ENCODE measurements around the gene EVA1C. TPM values are rescaled to one million over a fixed set of nuclear protein-coding genes. Genes with fewer than 3 reads are reported as not detected.

The EVA1C gene
- polyA plus RNA-seq, 1 donor (not counting 4 experiments of a cell fraction or from before 2014, with no cell fraction given): 15.3 TPM

- Histone ChIP-seq H3K79me2 (ENCODE audit: control insufficient read depth, insufficient read depth, low read length) (peaks cover 35% of the 10 kb centered on the region), H3K4me3 (ENCODE audit: control insufficient read depth in 2 of 3, extremely low read depth in 1 of 3, insufficient read depth in 2 of 3, low read depth in 1 of 3, low read length in 3 of 3) (no peak overlapping the region), H3K9me1 (ENCODE audit: control insufficient read depth, extremely low read depth, insufficient read depth, low read length) (no peaks in the 10 kb centered on the region), H3K27me3 (ENCODE audit: control insufficient read depth, extremely low read depth, insufficient read depth, low read length) (no peaks in the 10 kb centered on the region), H3K9me3 (ENCODE audit: control insufficient read depth, low read depth, low read length) (no peaks in the 10 kb centered on the region), H3K4me2 (ENCODE audit: control insufficient read depth, extremely low read depth, insufficient read depth, low read depth, low read length) (no peak overlapping the region), H4K20me1 (ENCODE audit: control insufficient read depth, extremely low read depth, insufficient read depth, low read length) (no peaks in the 10 kb centered on the region), H3K9ac (ENCODE audit: control insufficient read depth, extremely low read depth, insufficient read depth, low read length) (no peak overlapping the region), H2AFZ (ENCODE audit: control insufficient read depth, low read length) (no peak overlapping the region), H3K4me1 (ENCODE audit: control insufficient read depth, extremely low read depth, insufficient read depth, low read length) (peaks cover 13% of the 10 kb centered on the region), H3K27ac (ENCODE audit: control insufficient read depth, insufficient read depth, low read length) (no peak overlapping the region), H3K36me3 (ENCODE audit: control insufficient read depth in 2 of 2, extremely low read depth in 1 of 2, insufficient read depth in 2 of 2, low read length in 2 of 2) (peaks cover 27 to 50% of the 10 kb centered on the region in 2 experiments)
- no peak for DNase-seq (ENCODE audit: low read depth, low spot score)
- no peak for TF ChIP-seq CTCF (optimal IDR thresholded peaks at IDR 0.05 in 1 of 3, IDR thresholded peaks at IDR 0.05 in 1 of 3, conservative IDR thresholded peaks at IDR 0.05 in 1 of 3; ENCODE audit: extremely low read depth in 1 of 3, insufficient read depth in 2 of 3, low read length in 3 of 3)
- TF ChIP-seq EZH2 (IDR thresholded peaks at IDR 0.05; ENCODE audit: low read length): no peak
- dilution Hi-C loops (cut with MboI; ENCODE audit: extremely low pct_ligation_motif_present, low sequenced_read_pairs): no loop called here
- FAIRE-seq: no peak
Measured at GRCh38 chr21:32377991-32378390, 34.5 kb upstream of the EVA1C start.

GRCh38 chr21:32378956-32379355 is 33.5 kb upstream of the EVA1C start:
- DNase-seq (ENCODE audit: low read depth, low spot score): no peak
- dilution Hi-C loops (cut with MboI; ENCODE audit: extremely low pct_ligation_motif_present, low sequenced_read_pairs): no loop called here
- H3K4me3 ChIP-seq (ENCODE audit: control insufficient read depth in 2 of 3, extremely low read depth in 1 of 3, insufficient read depth in 2 of 3, low read depth in 1 of 3, low read length in 3 of 3): no peak overlapping the region
- H2AFZ ChIP-seq (ENCODE audit: control insufficient read depth, low read length): no peak overlapping the region
- no peak overlapping the region for H3K9ac ChIP-seq (ENCODE audit: control insufficient read depth, extremely low read depth, insufficient read depth, low read length)
- H3K4me2 ChIP-seq (ENCODE audit: control insufficient read depth, extremely low read depth, insufficient read depth, low read depth, low read length): no peak overlapping the region
- peaks cover 43% of the 10 kb centered on the region for H3K79me2 ChIP-seq (ENCODE audit: control insufficient read depth, insufficient read depth, low read length)
- no peak overlapping the region for H3K27ac ChIP-seq (ENCODE audit: control insufficient read depth, insufficient read depth, low read length)
- no peak for FAIRE-seq
- peaks cover 4% of the 10 kb centered on the region for H3K4me1 ChIP-seq (ENCODE audit: control insufficient read depth, extremely low read depth, insufficient read depth, low read length)
- TF ChIP-seq CTCF (optimal IDR thresholded peaks at IDR 0.05 in 1 of 3, IDR thresholded peaks at IDR 0.05 in 1 of 3, conservative IDR thresholded peaks at IDR 0.05 in 1 of 3; ENCODE audit: extremely low read depth in 1 of 3, insufficient read depth in 2 of 3, low read length in 3 of 3): no peak
- no peak for TF ChIP-seq EZH2 (IDR thresholded peaks at IDR 0.05; ENCODE audit: low read length)
- no peaks in the 10 kb centered on the region for H3K9me1 ChIP-seq (ENCODE audit: control insufficient read depth, extremely low read depth, insufficient read depth, low read length)
- no peaks in the 10 kb centered on the region for H3K9me3 ChIP-seq (ENCODE audit: control insufficient read depth, low read depth, low read length)
- no peaks in the 10 kb centered on the region for H4K20me1 ChIP-seq (ENCODE audit: control insufficient read depth, extremely low read depth, insufficient read depth, low read length)
- H3K36me3 ChIP-seq (ENCODE audit: control insufficient read depth in 2 of 2, extremely low read depth in 1 of 2, insufficient read depth in 2 of 2, low read length in 2 of 2): peaks cover 29 to 56% of the 10 kb centered on the region in 2 experiments
- no peaks in the 10 kb centered on the region for H3K27me3 ChIP-seq (ENCODE audit: control insufficient read depth, extremely low read depth, insufficient read depth, low read length)

Measured in keratinocyte (primary cell).